ENCODE results near the gene SYT8. TPM values are rescaled to one million over a fixed set of nuclear protein-coding genes. Genes with fewer than 3 reads are reported as not detected.

SYT8 gene
- polyA plus RNA-seq, 1 of the 3 experiments (the other 2 are of a cell fraction), result not detected

GRCh38 chr11:1868056-1868635, 33.4 kb downstream of the SYT8 start:
- H3K27me3 ChIP-seq (ENCODE audit: insufficient read depth), result no peaks in the 10 kb centered on the region
- no peak for DNase-seq
- no peaks in the 10 kb centered on the region for H3K9me2 ChIP-seq
- TF ChIP-seq SMC3 (IDR thresholded peaks at IDR 0.05; ENCODE audit: low read depth, low read length) (no peak), USF2 (IDR thresholded peaks at IDR 0.05; ENCODE audit: borderline replicate concordance, low read depth, low read length) (no peak), RAD21 (IDR thresholded peaks at IDR 0.05; ENCODE audit: low read length) (no peak), MXI1 (IDR thresholded peaks at IDR 0.05; ENCODE audit: low read depth, low read length) (no peak), YY1 (IDR thresholded peaks at IDR 0.05; ENCODE audit: low read depth) (no peak), JUND (IDR thresholded peaks at IDR 0.05) (no peak), MAX (IDR thresholded peaks at IDR 0.05; ENCODE audit: low read depth) (no peak), ZBTB33 (IDR thresholded peaks at IDR 0.05; ENCODE audit: borderline replicate concordance, low read depth) (no peak), ELF1 (IDR thresholded peaks at IDR 0.05) (no peak), FOXJ3 (CRISPR knock-in tag; IDR thresholded peaks at IDR 0.05) (no peak)
- TF ChIP-seq, protein P1, sequence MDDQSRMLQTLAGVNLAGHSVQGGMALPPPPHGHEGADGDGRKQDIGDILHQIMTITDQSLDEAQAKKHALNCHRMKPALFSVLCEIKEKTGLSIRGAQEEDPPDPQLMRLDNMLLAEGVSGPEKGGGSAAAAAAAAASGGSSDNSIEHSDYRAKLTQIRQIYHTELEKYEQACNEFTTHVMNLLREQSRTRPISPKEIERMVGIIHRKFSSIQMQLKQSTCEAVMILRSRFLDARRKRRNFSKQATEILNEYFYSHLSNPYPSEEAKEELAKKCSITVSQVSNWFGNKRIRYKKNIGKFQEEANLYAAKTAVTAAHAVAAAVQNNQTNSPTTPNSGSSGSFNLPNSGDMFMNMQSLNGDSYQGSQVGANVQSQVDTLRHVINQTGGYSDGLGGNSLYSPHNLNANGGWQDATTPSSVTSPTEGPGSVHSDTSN (IDR thresholded peaks at IDR 0.05), result no peak
- TF ChIP-seq, protein P2, sequence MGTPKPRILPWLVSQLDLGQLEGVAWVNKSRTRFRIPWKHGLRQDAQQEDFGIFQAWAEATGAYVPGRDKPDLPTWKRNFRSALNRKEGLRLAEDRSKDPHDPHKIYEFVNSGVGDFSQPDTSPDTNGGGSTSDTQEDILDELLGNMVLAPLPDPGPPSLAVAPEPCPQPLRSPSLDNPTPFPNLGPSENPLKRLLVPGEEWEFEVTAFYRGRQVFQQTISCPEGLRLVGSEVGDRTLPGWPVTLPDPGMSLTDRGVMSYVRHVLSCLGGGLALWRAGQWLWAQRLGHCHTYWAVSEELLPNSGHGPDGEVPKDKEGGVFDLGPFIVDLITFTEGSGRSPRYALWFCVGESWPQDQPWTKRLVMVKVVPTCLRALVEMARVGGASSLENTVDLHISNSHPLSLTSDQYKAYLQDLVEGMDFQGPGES (IDR thresholded peaks at IDR 0.05; ENCODE audit: low read depth, low read length), result no peak
- no peak overlapping the region for H2AFZ ChIP-seq (ENCODE audit: low read depth)
- no peak overlapping the region for H3K9ac ChIP-seq
- POLR2A ChIA-PET, result no interaction called here
- no peak overlapping the region for H3K4me2 ChIP-seq
- no peaks in the 10 kb centered on the region for H4K20me1 ChIP-seq (ENCODE audit: insufficient read depth)
- H3K79me2 ChIP-seq (ENCODE audit: insufficient read depth), result no peaks in the 10 kb centered on the region
- no peak overlapping the region for H3K4me3 ChIP-seq (ENCODE audit: low read depth in 2 of 2, low read length in 1 of 2)
- no peak overlapping the region; a peak in 1 of 4 replicates for H3K27ac ChIP-seq (ENCODE audit: low read depth in 2 of 2, low read length in 1 of 2)
- H3K9me3 ChIP-seq, result no peaks in the 10 kb centered on the region
- no peaks in the 10 kb centered on the region for H3K36me3 ChIP-seq (replicated peaks in 1 of 2; ENCODE audit: control insufficient read depth in 1 of 2, insufficient read depth in 2 of 2, low read length in 1 of 2)
- no peaks in the 10 kb centered on the region for H3F3A ChIP-seq (replicated peaks; ENCODE audit: insufficient read depth)
- CTCF ChIA-PET, result interaction anchor here (1.1 to 1.5 kb wide), 2 partner anchors 14 to 215 kb away, joined by 3 to 4 read pairs; no protein-coding TSS in a partner anchor
- H3K4me1 ChIP-seq (ENCODE audit: control insufficient read depth in 1 of 2, insufficient read depth in 2 of 2, low read depth in 1 of 2, low read length in 1 of 2), result peaks cover 15 to 45% of the 10 kb centered on the region in 2 experiments; a peak in 3 of 4 replicates
- 74% methylated on average over 3 of the region's 14 CpGs for WGBS (ENCODE audit: low lambda C conversion rate)
